Dendritic cell treated with granulocyte-macrophage colony-stimulating factor and Interleukin-4, amounts not matched to agents 40 ng/mL and 50 ng/mL, for 4 days (primary cell): Measurements from ENCODE around the gene STUB1.

Experiments
- H3K27ac Mint-ChIP-seq: one replicate; pipeline ENCODE4 v1.8.0; 2022; ENCODE audit warnings: mild to moderate bottlenecking, mixed read lengths
- H3K27me3 Mint-ChIP-seq: one replicate; pipeline ENCODE4 v1.8.0; 2022; ENCODE audit warnings: mild to moderate bottlenecking, mixed read lengths
- H3K36me3 Mint-ChIP-seq: one replicate; pipeline ENCODE4 v1.8.0; 2022; ENCODE audit warnings: low read depth, mixed read lengths
- H3K4me1 Mint-ChIP-seq: one replicate; pipeline ENCODE4 v1.8.0; 2022; ENCODE audit warnings: low read depth, mixed read lengths
- H3K4me3 Mint-ChIP-seq: one replicate; pipeline ENCODE4 v1.8.0; 2022; ENCODE audit warnings: mild to moderate bottlenecking, moderate library complexity, mixed read lengths
- H3K9me3 Mint-ChIP-seq: one replicate; pipeline ENCODE4 v1.8.0; 2022; ENCODE audit warnings: mixed read lengths
- intact Hi-C: fragments of 100-400 bp; cut with micrococcal nuclease; formaldehyde crosslinking; loops from one replicate; pipeline ENCODE4 v1.15.0; 2022

The STUB1 gene

GRCh38 chr16:651844-652243 is 28.4 kb upstream of the STUB1 start:
- Mint-ChIP-seq H3K36me3 (peaks cover 40% of the 10 kb centered on the region), H3K27me3 (no peaks in the 10 kb centered on the region), H3K9me3 (no peaks in the 10 kb centered on the region), H3K4me3 (no peak overlapping the region), H3K27ac (no peak overlapping the region), H3K4me1 (peaks cover 37% of the 10 kb centered on the region)
- intact Hi-C loops = no loop called here

DNA sequence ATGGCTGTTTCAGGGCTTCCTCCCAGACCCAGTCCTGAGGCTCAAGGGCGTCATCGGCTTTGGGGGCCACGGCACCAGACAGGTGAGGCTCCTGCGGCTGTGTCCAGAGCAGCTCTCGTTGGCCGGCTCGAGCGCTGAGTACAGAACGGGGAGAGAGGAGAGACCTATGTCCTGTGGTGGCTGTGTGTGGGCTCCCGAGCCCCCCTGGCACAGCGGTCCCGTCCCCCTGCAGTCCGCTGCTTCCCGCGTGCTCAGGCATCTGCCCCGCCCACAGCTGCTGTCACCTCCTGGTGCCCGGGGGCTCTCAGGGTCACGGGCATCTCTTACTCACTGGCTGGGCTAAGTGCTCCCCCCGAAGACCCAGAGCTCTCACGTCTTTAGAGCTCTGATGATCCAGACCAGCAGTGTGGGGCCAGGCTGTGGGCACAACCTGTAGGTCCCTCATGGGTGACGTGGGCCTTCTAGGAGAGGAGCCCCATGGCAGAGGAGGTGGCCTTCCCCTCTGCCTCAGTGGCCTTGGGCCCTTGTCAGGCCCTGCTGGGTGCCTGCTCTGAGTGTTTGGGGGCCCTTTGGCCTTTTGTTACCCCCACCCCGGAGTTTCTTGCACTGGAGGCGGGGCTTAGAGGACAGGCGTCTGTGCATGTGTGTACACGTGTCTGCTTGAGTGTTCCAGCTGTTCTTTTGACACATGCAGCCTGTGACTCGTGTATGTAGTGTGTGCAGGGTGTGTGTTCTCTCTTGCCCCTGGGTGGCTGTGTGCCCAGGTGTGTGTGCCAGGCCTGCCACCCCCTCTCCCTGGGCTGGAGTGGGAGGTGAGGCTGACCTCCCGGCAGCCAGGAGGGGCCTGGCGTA is 27.5 kb upstream of the STUB1 start:
- no peaks in the 10 kb centered on the region for H3K27me3 Mint-ChIP-seq
- H3K4me1 Mint-ChIP-seq = peaks cover 28% of the 10 kb centered on the region
- H3K9me3 Mint-ChIP-seq = no peaks in the 10 kb centered on the region
- H3K36me3 Mint-ChIP-seq = peaks cover 33% of the 10 kb centered on the region
- intact Hi-C loops = no loop called here
- no peak overlapping the region for H3K4me3 Mint-ChIP-seq
- H3K27ac Mint-ChIP-seq = no peak overlapping the region

- Mint-ChIP-seq H3K9me3 (no peaks in the 10 kb centered on the region), H3K4me1 (peaks cover 18% of the 10 kb centered on the region), H3K4me3 (no peak overlapping the region), H3K27ac (no peak overlapping the region), H3K36me3 (peaks cover 41% of the 10 kb centered on the region), H3K27me3 (no peaks in the 10 kb centered on the region)
- intact Hi-C loops = no loop called here
Measured at GRCh38 chr16:654034-654433, 26.2 kb upstream of the STUB1 start.

DNA sequence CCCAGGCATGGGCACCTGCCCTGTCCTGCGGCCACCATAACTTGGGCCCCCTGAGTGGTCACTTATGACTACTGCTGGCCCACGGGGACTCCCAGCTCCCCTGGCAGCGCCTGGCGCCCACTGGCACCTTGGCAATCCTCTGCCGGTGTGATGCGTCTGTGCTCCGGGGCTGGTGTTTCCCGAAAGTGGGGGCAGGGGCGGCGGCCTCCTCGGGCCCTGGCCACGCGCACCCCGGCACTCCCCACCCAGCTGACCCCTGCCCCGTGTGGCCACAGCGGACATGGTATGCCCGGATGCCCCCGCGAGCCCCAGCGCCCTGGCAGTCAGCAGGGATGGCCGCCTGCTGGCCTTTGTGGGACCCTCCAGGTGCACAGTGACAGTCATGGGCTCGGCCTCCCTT is 22.7 kb upstream of the STUB1 start:
- intact Hi-C loops = no loop called here
- Mint-ChIP-seq H3K36me3 (peaks cover 45% of the 10 kb centered on the region), H3K4me1 (peaks cover 18% of the 10 kb centered on the region), H3K27ac (no peak overlapping the region), H3K27me3 (no peaks in the 10 kb centered on the region), H3K9me3 (no peaks in the 10 kb centered on the region), H3K4me3 (no peak overlapping the region)

DNA sequence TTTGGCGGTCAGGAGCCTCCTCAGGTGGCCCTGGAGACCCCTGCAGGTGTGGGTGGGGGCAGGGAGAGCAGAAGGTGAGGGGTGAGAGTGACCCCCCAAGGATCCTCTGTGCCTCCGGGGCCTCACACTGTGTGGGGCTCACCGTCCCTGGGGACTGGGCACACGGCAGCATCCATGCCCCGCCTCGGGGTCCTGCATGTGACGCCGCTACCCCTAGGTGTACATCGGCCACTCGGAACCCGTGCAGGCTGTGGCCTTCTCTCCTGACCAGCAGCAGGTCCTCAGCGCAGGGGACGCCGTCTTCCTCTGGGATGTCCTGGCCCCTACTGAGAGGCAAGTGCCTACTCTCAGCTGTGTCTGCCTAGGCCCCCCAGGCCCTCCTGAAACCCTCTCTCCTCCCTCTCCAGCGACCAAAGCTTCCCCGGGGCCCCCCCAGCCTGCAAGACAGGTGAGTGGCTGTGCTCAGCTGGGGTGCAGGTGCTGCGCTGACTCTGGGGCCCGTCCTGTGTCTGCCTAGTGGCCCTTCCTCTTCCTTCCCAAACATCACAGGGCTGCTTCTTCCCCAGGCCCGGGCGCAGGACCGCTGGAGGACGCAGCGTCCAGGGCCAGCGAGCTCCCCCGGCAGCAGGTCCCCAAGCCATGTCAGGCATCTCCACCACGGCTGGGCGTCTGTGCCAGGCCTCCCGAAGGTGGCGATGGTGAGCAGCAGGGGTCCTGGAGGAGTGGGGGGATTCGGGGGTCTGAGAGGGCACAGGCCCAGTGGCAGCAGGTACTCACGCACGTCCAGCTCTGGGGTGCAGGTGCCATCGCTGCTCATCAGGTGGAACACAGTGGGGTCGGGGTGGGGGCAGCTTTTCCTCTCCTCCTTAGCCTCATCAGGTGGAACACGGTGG is 21.3 kb upstream of the STUB1 start:
- Mint-ChIP-seq H3K9me3 (no peaks in the 10 kb centered on the region), H3K36me3 (peaks cover 44% of the 10 kb centered on the region), H3K4me3 (no peak overlapping the region), H3K27me3 (no peaks in the 10 kb centered on the region), H3K27ac (no peak overlapping the region), H3K4me1 (peaks cover 18% of the 10 kb centered on the region)
- intact Hi-C loops = no loop called here

GRCh38 chr16:659618-660017 is 20.6 kb upstream of the STUB1 start:
- peaks cover 18% of the 10 kb centered on the region for H3K4me1 Mint-ChIP-seq

GRCh38 chr16:660132-660458 is 20.1 kb upstream of the STUB1 start:
- Mint-ChIP-seq H3K4me3 (no peak overlapping the region), H3K27me3 (no peaks in the 10 kb centered on the region), H3K4me1 (peaks cover 18% of the 10 kb centered on the region), H3K27ac (peak overlapping the region; percentile 46), H3K9me3 (no peaks in the 10 kb centered on the region), H3K36me3 (peaks cover 39% of the 10 kb centered on the region)
- intact Hi-C loops = loop anchor here (1.0 kb wide), 3 partner anchors 11 to 81 kb away; partner anchors contain the start of gene WDR90

More at GRCh38 chr16:659618-660017, 20.6 kb upstream of the STUB1 start:
- H3K4me3 Mint-ChIP-seq = no peak overlapping the region
- H3K27ac Mint-ChIP-seq = no peak overlapping the region
- H3K27me3 Mint-ChIP-seq = no peaks in the 10 kb centered on the region
- no peaks in the 10 kb centered on the region for H3K9me3 Mint-ChIP-seq
- H3K36me3 Mint-ChIP-seq = peaks cover 41% of the 10 kb centered on the region
- intact Hi-C loops = loop anchor here (1.0 kb wide), 3 partner anchors 10 to 80 kb away; partner anchors contain the start of gene WDR90

DNA sequence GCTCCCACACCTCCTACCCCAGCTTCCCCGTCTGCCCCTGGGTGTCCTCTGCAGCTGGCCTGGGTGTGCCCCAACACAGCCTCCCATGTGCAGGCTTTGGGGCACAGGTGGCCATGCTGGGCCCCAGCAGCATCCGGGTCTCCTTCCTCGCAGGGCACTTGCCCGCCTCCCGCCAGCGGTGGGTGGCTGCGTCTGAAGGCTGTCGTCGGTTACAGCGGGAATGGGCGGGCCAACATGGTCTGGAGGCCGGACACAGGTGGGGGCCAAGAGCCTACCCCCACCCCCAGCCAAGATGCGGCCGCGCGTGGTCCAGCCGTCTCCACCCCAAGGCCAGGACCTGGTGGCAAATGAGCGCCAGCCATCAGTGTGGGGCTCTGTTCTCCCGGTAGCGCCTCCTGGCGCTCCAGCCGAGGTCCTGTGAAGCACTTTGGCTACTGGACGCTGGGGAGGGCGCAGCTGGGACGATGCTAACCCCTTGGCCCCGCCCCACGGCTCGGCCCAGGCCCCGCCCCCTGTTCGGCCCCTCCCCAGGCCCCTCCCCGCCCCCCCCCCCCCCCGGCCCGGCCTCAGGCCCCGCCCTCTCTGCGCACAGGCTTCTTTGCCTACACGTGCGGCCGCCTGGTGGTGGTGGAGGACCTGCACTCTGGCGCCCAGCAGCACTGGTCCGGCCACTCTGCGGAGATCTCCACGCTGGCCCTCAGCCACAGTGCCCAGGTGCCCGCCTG is 19.6 kb upstream of the STUB1 start:
- Mint-ChIP-seq H3K27me3 (no peaks in the 10 kb centered on the region), H3K4me1 (peaks cover 18% of the 10 kb centered on the region), H3K27ac (peak overlapping the region; percentile 46), H3K36me3 (peaks cover 34% of the 10 kb centered on the region), H3K9me3 (no peaks in the 10 kb centered on the region), H3K4me3 (peak overlapping the region; percentile 63)
- intact Hi-C loops = loop anchor here (1.0 kb wide), 3 partner anchors 11 to 81 kb away; partner anchors contain the start of gene WDR90

- no peaks in the 10 kb centered on the region for H3K27me3 Mint-ChIP-seq
- peak overlapping the region; percentile 6 for H3K4me3 Mint-ChIP-seq
- H3K27ac Mint-ChIP-seq = peak overlapping the region; percentile 46
- H3K4me1 Mint-ChIP-seq = peaks cover 18% of the 10 kb centered on the region
- H3K36me3 Mint-ChIP-seq = peaks cover 28% of the 10 kb centered on the region
- no peaks in the 10 kb centered on the region for H3K9me3 Mint-ChIP-seq
- intact Hi-C loops = no loop called here
Measured at GRCh38 chr16:661184-661821, 18.9 kb upstream of the STUB1 start.

DNA sequence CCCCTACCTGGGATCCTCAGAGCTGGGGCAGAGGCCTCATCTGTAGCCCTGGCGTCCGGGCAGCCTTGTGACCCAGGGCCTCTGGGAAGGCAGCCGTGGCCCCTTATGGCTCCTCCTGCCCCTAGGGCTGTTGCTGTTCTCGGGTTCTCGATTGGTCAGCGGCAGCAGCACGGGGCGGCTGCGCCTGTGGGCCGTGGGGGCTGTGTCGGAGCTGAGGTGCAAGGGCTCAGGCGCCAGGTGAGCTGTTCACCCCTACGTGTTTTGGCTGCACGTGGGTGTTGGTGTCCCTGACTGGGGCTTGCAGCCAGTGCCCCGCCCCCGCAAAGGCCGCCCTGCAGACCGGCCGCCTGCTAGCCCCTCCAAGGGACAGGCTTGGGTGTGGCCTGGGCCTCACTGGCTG is 18.1 kb upstream of the STUB1 start:
- intact Hi-C loops = no loop called here
- Mint-ChIP-seq H3K36me3 (peaks cover 21% of the 10 kb centered on the region), H3K27me3 (no peaks in the 10 kb centered on the region), H3K4me3 (no peak overlapping the region), H3K27ac (no peak overlapping the region), H3K9me3 (no peaks in the 10 kb centered on the region), H3K4me1 (peaks cover 18% of the 10 kb centered on the region)

DNA sequence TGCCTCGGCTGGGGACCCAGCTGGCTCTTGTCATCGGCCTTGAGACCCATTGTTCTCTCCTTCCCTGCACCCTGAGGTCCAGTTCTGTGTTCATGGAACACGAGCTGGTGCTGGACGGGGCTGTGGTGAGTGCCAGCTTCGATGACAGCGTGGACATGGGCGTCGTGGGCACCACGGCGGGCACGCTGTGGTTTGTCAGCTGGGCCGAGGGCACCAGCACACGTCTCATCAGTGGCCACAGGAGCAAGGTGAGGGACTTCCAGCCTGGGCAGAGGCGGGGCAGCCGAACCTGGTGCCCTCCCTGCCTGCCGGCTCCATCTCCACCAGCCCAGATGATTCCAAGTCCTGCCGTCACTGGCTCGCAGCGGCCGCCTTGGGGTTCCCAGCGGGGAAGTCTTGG is 17.6 kb upstream of the STUB1 start:
- no peaks in the 10 kb centered on the region for H3K27me3 Mint-ChIP-seq
- intact Hi-C loops = no loop called here
- H3K9me3 Mint-ChIP-seq = no peaks in the 10 kb centered on the region
- H3K4me1 Mint-ChIP-seq = peaks cover 20% of the 10 kb centered on the region
- peaks cover 21% of the 10 kb centered on the region for H3K36me3 Mint-ChIP-seq
- H3K4me3 Mint-ChIP-seq = no peak overlapping the region
- no peak overlapping the region for H3K27ac Mint-ChIP-seq

- Mint-ChIP-seq H3K27ac (no peak overlapping the region), H3K27me3 (no peaks in the 10 kb centered on the region), H3K36me3 (peaks cover 36% of the 10 kb centered on the region), H3K4me1 (peaks cover 19% of the 10 kb centered on the region), H3K9me3 (no peaks in the 10 kb centered on the region), H3K4me3 (no peak overlapping the region)
- intact Hi-C loops = no loop called here
Measured at GRCh38 chr16:666572-666971, 13.6 kb upstream of the STUB1 start.

GRCh38 chr16:667113-667779 is 13.0 kb upstream of the STUB1 start:
- H3K27me3 Mint-ChIP-seq = no peaks in the 10 kb centered on the region
- intact Hi-C loops = loop anchor here (1.0 kb wide), 1 partner anchor 88 kb away; no protein-coding TSS in a partner anchor
- H3K27ac Mint-ChIP-seq = peak overlapping the region; percentile 84
- peaks cover 43% of the 10 kb centered on the region for H3K36me3 Mint-ChIP-seq
- H3K9me3 Mint-ChIP-seq = no peaks in the 10 kb centered on the region
- peaks cover 16% of the 10 kb centered on the region for H3K4me1 Mint-ChIP-seq
- H3K4me3 Mint-ChIP-seq = no peak overlapping the region
